NCI-H1694 treated with DMSO at 0.1 percent for 48 hours (cell line): Measurements from ENCODE around the gene SIPA1.
A peak's percentile ranks its signal among the peaks of the same experiment; 100 is the strongest.

Experiments used
- DNase-seq: peaks from one replicate; lab custom pipeline; 2025; lab: John Stamatoyannopoulos, UW

Gene SIPA1

DNA sequence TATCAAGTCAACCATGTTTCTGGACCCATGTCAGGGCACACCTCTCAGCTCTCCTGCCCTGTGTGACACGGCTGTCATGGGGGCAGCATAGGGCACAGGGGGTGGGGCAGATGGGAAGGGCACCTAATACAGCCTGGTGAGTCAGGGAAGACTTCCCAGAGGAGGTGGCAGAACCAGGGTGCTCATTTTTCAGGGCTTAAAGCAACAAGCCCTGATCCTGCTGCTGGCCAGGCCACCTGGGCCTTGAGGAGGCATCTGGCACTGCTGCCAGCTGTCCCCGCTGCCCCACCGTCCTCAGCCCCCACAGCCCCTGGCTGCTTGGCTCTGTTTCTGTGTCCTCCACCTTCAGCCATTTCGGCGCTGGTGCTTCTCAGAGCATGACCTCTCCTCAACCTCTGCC lies 28.2 kb upstream of the SIPA1 start:
- no peak for DNase-seq

DNA sequence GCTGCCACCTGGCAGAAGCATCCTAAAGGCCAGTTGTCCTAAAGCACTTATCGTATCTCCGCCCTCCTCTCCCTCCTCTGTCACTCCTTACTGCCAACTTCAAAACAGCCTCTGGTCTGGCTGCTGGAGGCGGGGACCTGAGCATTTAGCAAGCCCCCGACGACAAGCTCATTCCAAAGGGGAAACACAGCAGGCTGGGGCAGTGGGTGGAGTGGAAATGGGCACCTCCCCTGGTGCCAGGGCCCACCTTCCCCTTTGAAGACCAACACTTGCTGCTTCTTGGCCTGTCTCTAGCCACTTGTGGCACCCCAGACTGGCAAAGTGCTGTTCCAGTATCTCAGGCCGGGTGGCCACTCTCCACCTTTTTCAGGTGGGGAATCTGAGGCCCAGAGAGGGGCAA lies 27.5 kb upstream of the SIPA1 start:
- DNase-seq = no peak

DNA sequence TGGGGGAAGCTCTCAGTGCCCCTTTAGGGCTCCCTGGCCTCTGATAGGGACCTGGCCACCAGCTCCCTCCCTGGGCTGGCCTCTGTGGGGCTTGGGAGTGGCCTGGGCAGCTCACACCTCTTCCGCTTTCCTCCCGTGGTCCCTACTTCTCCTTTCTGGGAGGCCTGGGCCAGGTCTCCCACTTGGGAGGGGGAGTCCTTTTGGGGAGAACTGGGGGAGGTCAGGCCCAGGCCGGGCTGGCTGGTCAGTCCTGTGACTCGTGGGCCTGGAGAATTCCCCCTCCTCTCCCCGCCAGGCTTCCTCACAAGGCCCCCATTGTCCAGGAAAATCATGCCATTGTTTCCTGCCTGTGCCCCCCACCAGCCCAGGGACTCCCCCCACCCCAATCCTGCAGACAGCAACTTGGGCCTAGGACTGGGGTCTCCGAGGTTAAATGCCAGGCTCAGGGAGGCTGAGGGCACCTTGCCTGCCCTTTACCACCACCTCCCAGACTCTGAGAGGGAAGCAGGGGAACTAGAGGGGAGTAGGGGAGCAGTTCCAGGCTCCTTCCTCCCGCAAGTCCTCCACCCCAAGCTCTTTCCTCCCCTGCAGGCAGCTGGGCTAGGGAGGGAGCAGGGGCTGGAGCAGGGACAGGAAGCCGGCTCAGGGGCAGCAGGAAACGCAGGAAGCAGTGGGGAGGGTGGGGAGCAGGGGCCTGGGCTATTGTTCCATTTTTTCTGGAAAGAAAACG lies 26.7 kb upstream of the SIPA1 start:
- no peak for DNase-seq

- DNase-seq = no peak
Observed at GRCh38 chr11:65611758-65612603, 25.9 kb upstream of the SIPA1 start.

- no peak for DNase-seq
Observed at GRCh38 chr11:65612691-65613090, 25.2 kb upstream of the SIPA1 start.

GRCh38 chr11:65613091-65613928 lies 24.6 kb upstream of the SIPA1 start:
- DNase-seq = no peak

- DNase-seq = peak; percentile 99
Observed at GRCh38 chr11:65615229-65615949, 22.5 kb upstream of the SIPA1 start, which contains the start of gene PCNX3. PCNX3 (plus strand) TSS chr11:65615776; CDS start chr11:65616312, 536 bp downstream.

- no peak for DNase-seq
Observed at GRCh38 chr11:65615950-65616574, 21.8 kb upstream of the SIPA1 start.

GRCh38 chr11:65616575-65617001 lies 21.3 kb upstream of the SIPA1 start:
- DNase-seq = no peak

DNA sequence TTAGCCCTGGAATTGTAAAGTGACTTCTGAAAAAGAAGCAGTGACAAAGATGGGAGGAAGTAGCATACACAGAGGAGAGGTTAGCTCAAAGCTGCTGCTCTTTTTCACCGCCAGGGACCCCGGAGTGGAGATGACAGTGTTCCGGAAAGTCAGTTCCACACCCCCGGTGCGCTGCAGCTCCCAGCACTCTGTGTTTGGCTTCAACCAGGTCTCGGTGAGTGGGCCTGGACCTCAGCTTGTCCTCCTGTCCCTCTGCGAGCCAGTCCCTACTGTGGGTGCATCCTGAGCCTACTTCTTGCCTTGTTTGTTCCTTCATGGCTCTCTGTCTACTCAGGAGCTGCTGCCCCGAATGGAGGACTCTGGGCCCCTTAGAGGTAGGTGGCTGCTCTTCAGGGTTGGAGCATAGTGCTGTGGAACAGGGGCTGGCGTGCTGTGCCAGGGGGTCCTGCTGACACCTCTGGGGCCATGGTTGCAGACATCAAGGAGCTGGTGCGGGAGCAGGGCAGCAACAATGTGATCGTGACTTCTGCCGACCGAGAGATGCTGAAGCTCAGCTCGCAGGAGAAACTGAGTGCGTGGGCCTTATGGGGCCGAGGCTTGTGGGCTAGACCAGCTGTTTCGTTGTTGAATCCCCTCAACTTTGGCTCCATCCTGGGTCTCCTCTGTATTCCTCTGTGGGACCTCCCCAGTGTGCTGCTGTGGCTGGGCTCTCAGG lies 20.6 kb upstream of the SIPA1 start:
- no peak for DNase-seq

DNA sequence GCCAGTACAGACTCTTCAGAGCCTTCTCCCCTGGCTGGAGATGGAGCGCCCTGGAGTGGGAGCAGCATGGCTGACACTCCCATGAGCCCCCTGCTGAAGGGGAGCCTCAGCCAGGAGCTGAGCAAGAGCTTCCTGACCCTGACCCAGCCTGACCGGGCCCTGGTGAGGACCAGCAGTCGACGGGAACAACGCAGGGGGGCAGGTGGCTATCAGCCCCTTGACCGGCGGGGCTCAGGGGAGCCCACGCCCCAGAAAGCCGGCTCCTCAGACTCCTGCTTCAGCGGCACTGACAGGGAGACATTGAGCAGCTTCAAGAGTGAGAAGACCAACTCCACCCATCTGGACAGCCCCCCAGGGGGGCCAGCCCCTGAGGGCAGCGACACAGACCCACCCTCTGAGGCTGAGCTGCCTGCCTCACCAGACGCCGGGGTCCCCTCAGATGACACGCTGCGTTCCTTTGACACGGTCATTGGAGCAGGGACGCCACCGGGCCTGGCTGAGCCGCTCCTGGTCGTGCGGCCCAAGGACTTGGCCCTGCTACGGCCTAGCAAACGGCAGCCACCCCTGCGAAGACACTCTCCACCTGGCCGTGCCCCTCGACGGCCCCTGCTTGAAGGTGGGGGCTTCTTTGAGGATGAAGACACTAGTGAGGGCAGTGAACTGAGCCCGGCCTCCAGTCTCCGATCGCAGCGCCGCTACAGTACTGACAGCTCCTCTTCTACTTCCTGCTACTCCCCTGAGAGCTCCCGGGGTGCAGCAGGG lies 19.7 kb upstream of the SIPA1 start:
- no peak for DNase-seq

- no peak for DNase-seq
Observed at GRCh38 chr11:65618763-65619162, 19.1 kb upstream of the SIPA1 start.

- no peak for DNase-seq
Observed at GRCh38 chr11:65619281-65619928, 18.5 kb upstream of the SIPA1 start.

DNA sequence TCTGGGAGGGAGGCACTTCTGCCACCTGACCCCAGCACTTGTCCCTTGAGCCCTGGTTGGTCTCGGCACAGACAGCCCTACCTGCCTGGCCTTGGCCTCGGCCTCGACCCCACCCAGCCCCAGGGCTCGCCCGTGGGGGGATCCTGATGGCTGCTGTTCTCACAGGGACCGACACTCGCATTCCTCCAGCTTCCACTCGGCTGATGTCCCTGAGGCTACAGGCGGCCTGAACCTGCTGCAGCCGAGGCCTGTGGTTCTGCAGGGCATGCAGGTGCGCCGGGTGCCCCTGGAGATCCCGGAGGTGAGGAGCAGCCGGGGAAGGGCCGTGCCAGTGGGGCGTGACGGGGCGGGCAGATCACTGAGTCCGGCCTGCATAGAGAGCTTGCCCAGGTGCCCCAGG lies 17.2 kb upstream of the SIPA1 start:
- no peak for DNase-seq

GRCh38 chr11:65621460-65621859 lies 16.4 kb upstream of the SIPA1 start:
- DNase-seq = no peak

DNA sequence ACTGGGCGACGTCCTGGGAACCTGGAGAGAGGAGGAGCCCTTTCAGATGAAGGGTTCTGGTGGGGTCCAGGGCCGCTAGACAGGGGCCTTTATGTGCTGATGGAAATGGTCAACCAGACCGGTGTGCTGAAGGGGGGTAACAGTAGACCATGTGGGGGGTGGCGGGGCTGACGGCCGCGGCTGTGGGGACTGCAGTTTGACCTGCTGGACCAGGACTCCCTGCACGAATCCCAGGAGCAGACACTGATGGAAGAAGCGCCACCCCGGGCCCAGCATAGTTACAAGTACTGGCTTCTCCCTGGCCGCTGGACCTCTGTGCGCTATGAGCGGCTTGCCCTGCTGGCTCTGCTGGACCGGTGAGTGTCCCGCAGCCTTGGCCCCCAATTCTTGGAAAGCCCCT lies 15.9 kb upstream of the SIPA1 start:
- no peak for DNase-seq

DNA sequence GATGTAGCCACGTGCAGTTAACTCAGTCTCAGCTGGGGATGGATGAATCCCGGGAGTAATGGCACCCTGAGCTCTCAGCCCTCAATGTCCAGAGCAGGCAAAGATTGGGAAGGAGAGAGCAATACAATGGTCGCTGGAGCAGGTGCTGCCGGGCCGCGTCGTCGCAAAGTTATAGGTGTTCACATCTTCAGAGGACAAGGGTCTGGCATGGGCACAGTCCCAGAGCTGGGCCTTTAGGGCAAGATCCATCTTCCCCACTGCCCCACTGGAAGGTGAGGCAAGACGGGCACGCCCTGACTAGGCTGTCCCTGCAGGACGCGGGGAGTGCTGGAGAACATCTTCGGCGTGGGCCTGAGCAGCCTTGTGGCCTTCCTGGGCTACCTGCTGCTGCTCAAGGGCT lies 14.7 kb upstream of the SIPA1 start:
- DNase-seq = no peak

GRCh38 chr11:65623852-65624616 lies 13.9 kb upstream of the SIPA1 start:
- DNase-seq = no peak
